GM12878 (cell line): ENCODE data around the gene MID1. TPM values are rescaled to one million over a fixed set of nuclear protein-coding genes. Genes with fewer than 3 reads are reported as not detected.

Source experiments
- ATAC-seq: fragments of 200-7000 bp; cut with Tn5 transposase; 3 replicates; pipeline ENCODE4 v1.9.1; 2020; ENCODE audit warnings: mild to moderate bottlenecking, moderate library complexity
- BruUV-seq: library from RNA; stranded (reverse); fragments of 400-500 nt; replicated peaks from 2 replicates; lab custom pipeline; 2021; lab: Mats Ljungman, UMichigan
- CTCF ChIA-PET: fragments of 300-600 bp; sonication (Branson Sonifier 250); formaldehyde crosslinking; extraction: SDS; loops from one replicate; lab custom pipeline; 2021; ENCODE audit warnings: inconsistent platforms; lab: Yijun Ruan, JAX
- POLR2A ChIA-PET: fragments of 350-600 bp; formaldehyde crosslinking; extraction: SDS; loops from one replicate; lab custom pipeline; 2021; ENCODE audit warnings: inconsistent platforms; lab: Charles Lee
- RAD21 ChIA-PET: fragments of 300-600 bp; sonication (Branson Sonifier 250); formaldehyde crosslinking; loops from one replicate; lab custom pipeline; 2023; ENCODE audit warnings: antibody characterized with exemption; ENCODE audit not compliant: unreplicated experiment; lab: Charles Lee
- SMC1A ChIA-PET: fragments of 300-600 bp; sonication (Branson Sonifier 250); formaldehyde crosslinking; loops from one replicate; lab custom pipeline; 2023; ENCODE audit not compliant: unreplicated experiment, uncharacterized antibody; lab: Charles Lee
- DNase-seq: peaks from one replicate; pipeline ENCODE4 v3.0.0-alpha.2; 2011; ENCODE audit warnings: low read depth, low spot score
- FAIRE-seq: peaks from 3 replicates; lab custom pipeline; 2011; peaks lifted over from hg19 to GRCh38; lab: Jason Lieb, UNC
- H2AFZ ChIP-seq: 2 replicates; pipeline ENCODE4 v1.6.0; 2011; ENCODE audit warnings: low read depth, low read length, control low read depth; ENCODE audit not compliant: control insufficient read depth
- H3K27ac ChIP-seq: 2 replicates; pipeline ENCODE4 v1.5.1; 2011; ENCODE audit warnings: control low read depth; ENCODE audit not compliant: control insufficient read depth, insufficient read depth
- H3K27me3 ChIP-seq, 2 experiments: replicated peaks in 1 of 2; 2 replicates each; pipeline versions ENCODE4 v1.6.0 to v1.6.1; 2011; ENCODE audit warnings: low read length in 1 of 2; ENCODE audit not compliant: control insufficient read depth in 2 of 2, insufficient read depth in 2 of 2
- H3K36me3 ChIP-seq, 2 experiments: 2 replicates each; pipeline ENCODE4 v1.5.1; 2011; ENCODE audit warnings: low read length in 1 of 2; ENCODE audit not compliant: control insufficient read depth in 2 of 2, insufficient read depth in 2 of 2
- H3K4me1 ChIP-seq: 2 replicates; pipeline ENCODE4 v1.6.1; 2011; ENCODE audit warnings: mild to moderate bottlenecking, low read length, moderate library complexity, mixed read lengths; ENCODE audit not compliant: control insufficient read depth, insufficient read depth
- H3K4me2 ChIP-seq: 2 replicates; pipeline ENCODE4 v1.6.0; 2011; ENCODE audit warnings: control low read depth; ENCODE audit not compliant: control insufficient read depth, insufficient read depth
- H3K4me3 ChIP-seq: fragments of 200-600 bp; sonication (generic); 2 replicates; pipeline ENCODE4 v1.5.1; 2016
- H3K79me2 ChIP-seq: 2 replicates; pipeline ENCODE4 v1.6.0; 2011; ENCODE audit warnings: low read length; ENCODE audit not compliant: control insufficient read depth, insufficient read depth
- H3K9ac ChIP-seq: 2 replicates; pipeline ENCODE4 v1.8.0; 2011; ENCODE audit warnings: low read length, control low read depth, mixed read lengths; ENCODE audit not compliant: control insufficient read depth, insufficient read depth
- H3K9me3 ChIP-seq: replicated peaks from 3 replicates; pipeline ENCODE4 v1.5.1; 2011; ENCODE audit warnings: mild to moderate bottlenecking, low read length; ENCODE audit not compliant: control insufficient read depth, insufficient read depth
- H4K20me1 ChIP-seq: 2 replicates; pipeline ENCODE4 v1.6.0; 2011; ENCODE audit not compliant: control insufficient read depth, insufficient read depth
- CBX3 ChIP-seq: fragments of 200-600 bp; sonication (generic); IDR thresholded peaks from 2 replicates; pipeline ENCODE4 v1.6.1; 2016; ENCODE audit warnings: low read depth, borderline replicate concordance
- CEBPB ChIP-seq, 2 experiments: fragments of 150-350 bp in 1 of 2; IDR thresholded peaks; 2 replicates each; pipeline ENCODE4 v1.6.1; 2012 to 2014; ENCODE audit warnings: low read depth in 2 of 2, low read length in 2 of 2, borderline replicate concordance in 1 of 2, inconsistent platforms in 1 of 2
- HDGF ChIP-seq: fragments of 450-650 bp; IDR thresholded peaks from 2 replicates; pipeline ENCODE4 v1.6.1; 2016; ENCODE audit warnings: antibody characterized with exemption
- IRF5 ChIP-seq: fragments of 450-650 bp; IDR thresholded peaks from 2 replicates; pipeline ENCODE4 v1.6.1; 2017; ENCODE audit warnings: borderline replicate concordance
- KAT2A ChIP-seq: conservative IDR thresholded peaks from 2 replicates; pipeline ENCODE4 v1.6.1; 2011; ENCODE audit warnings: low read depth, low read length; ENCODE audit not compliant: control insufficient read depth
- MLLT1 ChIP-seq: fragments of 450-650 bp; IDR thresholded peaks from 2 replicates; pipeline ENCODE4 v1.6.1; 2016; ENCODE audit warnings: mild to moderate bottlenecking
- NFIC ChIP-seq: IDR thresholded peaks from 2 replicates; pipeline ENCODE4 v1.6.1; 2012; ENCODE audit warnings: low read depth, mild to moderate bottlenecking, inconsistent platforms, low read length, moderate library complexity
- REST ChIP-seq: IDR thresholded peaks from 2 replicates; pipeline ENCODE4 v1.6.1; 2012; ENCODE audit warnings: mild to moderate bottlenecking, low read depth, low read length
- SMARCA5 ChIP-seq: fragments of 450-650 bp; IDR thresholded peaks from 2 replicates; pipeline ENCODE4 v1.6.1; 2017; ENCODE audit warnings: mild to moderate bottlenecking
- SREBF1 ChIP-seq: IDR thresholded peaks from 2 replicates; pipeline ENCODE4 v1.6.1; 2012; ENCODE audit warnings: mild to moderate bottlenecking, low read length
- TAF1 ChIP-seq: IDR thresholded peaks from 2 replicates; pipeline ENCODE4 v1.6.1; 2011; ENCODE audit warnings: mild to moderate bottlenecking, low read depth, low read length, borderline replicate concordance
- ZBTB4 ChIP-seq: fragments of 450-650 bp; formaldehyde crosslinking; IDR thresholded peaks from 2 replicates; pipeline ENCODE4 v1.4.0; 2022; ENCODE audit warnings: mild to moderate bottlenecking, moderate library complexity
- ZNF207 ChIP-seq: fragments of 450-650 bp; IDR thresholded peaks from 2 replicates; pipeline ENCODE4 v1.6.1; 2014; ENCODE audit warnings: antibody characterized with exemption, mild to moderate bottlenecking, borderline replicate concordance
- WGBS: methylation state at CpG from one replicate; pipeline ENCODE4 v1.1.6; 2016; ENCODE audit warnings: low lambda C conversion rate; ENCODE audit not compliant: insufficient replicate concordance, insufficient coverage; ENCODE audit errors: missing lambda C conversion rate; 5-methylcytosine and 5-hydroxymethylcytosine counted together
- in situ Hi-C: fragments of 300-500 bp; cut with MboI; formaldehyde crosslinking; loops from 9 replicates; pipeline ENCODE4 v1.14.3; 2018; ENCODE audit warnings: mixed read lengths
- intact Hi-C: fragments of 100-400 bp; cut with micrococcal nuclease; formaldehyde crosslinking; loops from one replicate; pipeline ENCODE4 v1.14.2; 2022; ENCODE audit not compliant: unreplicated experiment
- polyA plus RNA-seq, 11 experiments: library from polyadenylated mRNA; depleted of rRNA in 4 of 11; unstranded in 6 of 11; stranded (reverse) in 5 of 11; fragments of >200 nt; fragmentation: Nextera tagmentation in 4 of 11; fragmentation: Illumina TruSeq in 1 of 11; extraction: Ambion mirVana in 4 of 11; extraction: Trizol in 1 of 11; gene quantifications; 1 replicate in 1 of 11; 2 replicates in 10 of 11; pipeline versions ENCODE4 v1.2.1 to v1.2.3, GENCODE V29; 2011 to 2016; ENCODE audit warnings: inconsistent platforms in 2 of 11, missing spikeins in 2 of 11, low read depth in 1 of 11
- total RNA-seq, 4 experiments: library from RNA; depleted of rRNA in 3 of 4; stranded (reverse); fragments of >200 nt in 3 of 4; fragmentation: Illumina TruSeq in 1 of 4; extraction: Trizol in 1 of 4; gene quantifications; 2 replicates each; pipeline versions ENCODE4 v1.2.1 to v1.2.3, GENCODE V29; 2013 to 2021

Gene MID1
- total and polyA plus RNA-seq, 10 of the 15 experiments (the other 5 are each of a cell fraction or from before 2014, with no cell fraction given), result 0.04 to 0.51 (median 0.14) TPM; not detected in 1

- Histone ChIP-seq H3K4me2 (no peak overlapping the region), H3K9ac (no peak overlapping the region), H3K36me3 (no peaks in the 10 kb centered on the region), H3K27me3 (peaks cover 0 to 5% of the 10 kb centered on the region in 2 experiments), H4K20me1 (no peaks in the 10 kb centered on the region), H2AFZ (no peak overlapping the region), H3K4me3 (no peak overlapping the region), H3K9me3 (no peaks in the 10 kb centered on the region), H3K79me2 (no peaks in the 10 kb centered on the region), H3K4me1 (no peaks in the 10 kb centered on the region), H3K27ac (no peak overlapping the region)
- FAIRE-seq (no peak), ATAC-seq (no peak), DNase-seq (no peak)
- ChIA-PET SMC1A (interaction anchor here (3.3 kb wide), 1 partner anchor 427 kb away, joined by 37 read pairs; no protein-coding TSS in a partner anchor), CTCF (interaction anchor here (0.8 to 6.0 kb wide), 6 partner anchors 20 to 428 kb away, joined by 3 to 79 read pairs (median 3); no protein-coding TSS in a partner anchor), RAD21 (interaction anchor here (0.5 to 4.3 kb wide), 2 partner anchors 114 to 428 kb away, joined by 3 to 21 read pairs; no protein-coding TSS in a partner anchor), POLR2A (no interaction called here)
- BruUV-seq, result no TSS peak
- in situ Hi-C loops (loop anchor here (5.0 to 25.0 kb wide), 2 partner anchors 426 to 631 kb away; no protein-coding TSS in a partner anchor), intact Hi-C loops (no loop called here)
- WGBS, result 45% methylated on average over 3 of the region's 3 CpGs
- TF ChIP-seq REST (no peak), HDGF (no peak), IRF5 (no peak), CEBPB (IDR thresholded peaks at IDR 0.05; ENCODE audit: borderline replicate concordance in 1 of 2, low read depth in 2 of 2, low read length in 2 of 2) (no peak), ZBTB4 (CRISPR knock-in tag) (no peak), KAT2A (no peak), SMARCA5 (no peak), CBX3 (no peak), ZNF207 (no peak), MLLT1 (no peak), SREBF1 (no peak), NFIC (no peak), TAF1 (no peak)
Measured at GRCh38 chrX:10617999-10618351, 2.4 kb downstream of the MID1 start.
